WTC11 (cell line): Measurements from ENCODE around the gene EFCAB12. TPM values are rescaled to one million over a fixed set of nuclear protein-coding genes. Genes with fewer than 3 reads are reported as not detected.

ENCODE experiments used
- ATAC-seq: fragments of 200-7000 bp; cut with Tn5 transposase; 2 replicates; pipeline ENCODE4 v1.10.0; 2021; ENCODE audit warnings: mild to moderate bottlenecking, moderate library complexity
- CTCF ChIA-PET: fragments of 300-600 bp; sonication (Branson Sonifier 250); formaldehyde crosslinking; loops from one replicate; lab custom pipeline; 2021; ENCODE audit warnings: antibody characterized with exemption; lab: Charles Lee
- POLR2A ChIA-PET: fragments of 350-600 bp; sonication (Branson Sonifier 250); formaldehyde crosslinking; loops from one replicate; lab custom pipeline; 2021; ENCODE audit warnings: antibody characterized with exemption; lab: Charles Lee
- DNase-seq: peaks from one replicate; pipeline ENCODE4 v3.0.0; 2021; ENCODE audit warnings: low spot score
- H3K27ac Mint-ChIP-seq: 2 replicates; pipeline ENCODE4 v1.8.0; 2021; ENCODE audit warnings: mixed read lengths
- H3K27me3 Mint-ChIP-seq: 2 replicates; pipeline ENCODE4 v1.8.0; 2021; ENCODE audit warnings: low read depth, mild to moderate bottlenecking, moderate library complexity, mixed read lengths
- H3K36me3 Mint-ChIP-seq: 2 replicates; pipeline ENCODE4 v1.8.0; 2021; ENCODE audit warnings: mixed read lengths
- H3K4me1 Mint-ChIP-seq: 2 replicates; pipeline ENCODE4 v1.8.0; 2022; ENCODE audit warnings: mixed read lengths
- H3K4me3 Mint-ChIP-seq: 2 replicates; pipeline ENCODE4 v1.8.0; 2021; ENCODE audit warnings: mild to moderate bottlenecking, moderate library complexity, mixed read lengths
- H3K9me3 Mint-ChIP-seq: 2 replicates; pipeline ENCODE4 v1.8.0; 2021; ENCODE audit warnings: mixed read lengths
- AFF4 ChIP-seq: sonication (generic); formaldehyde crosslinking; IDR thresholded peaks from 2 replicates; pipeline ENCODE4 v1.8.1; 2023; ENCODE audit warnings: mild to moderate bottlenecking, missing genetic modification reagents, borderline replicate concordance
- ATF1 ChIP-seq: sonication (generic); formaldehyde crosslinking; IDR thresholded peaks from 2 replicates; pipeline ENCODE4 v1.8.1; 2023; ENCODE audit warnings: mild to moderate bottlenecking, moderate library complexity, missing genetic modification reagents
- ATF2 ChIP-seq: sonication (generic); formaldehyde crosslinking; IDR thresholded peaks from 2 replicates; pipeline ENCODE4 v1.8.1; 2022; ENCODE audit warnings: low read depth, missing genetic modification reagents, borderline replicate concordance
- ATF3 ChIP-seq: sonication (generic); formaldehyde crosslinking; conservative IDR thresholded peaks from 2 replicates; pipeline ENCODE4 v1.8.1; 2022; ENCODE audit warnings: mild to moderate bottlenecking, missing genetic modification reagents
- CBFB ChIP-seq: sonication (generic); formaldehyde crosslinking; IDR thresholded peaks from 2 replicates; pipeline ENCODE4 v1.8.1; 2022; ENCODE audit warnings: mild to moderate bottlenecking, low read depth, missing genetic modification reagents
- CREB1 ChIP-seq: sonication (generic); formaldehyde crosslinking; IDR thresholded peaks from 2 replicates; pipeline ENCODE4 v1.8.0; 2023; ENCODE audit warnings: mild to moderate bottlenecking, missing genetic modification reagents
- CTCF ChIP-seq: fragments of 200-600 bp; IDR thresholded peaks from 2 replicates; pipeline ENCODE4 v1.8.0; 2022; ENCODE audit warnings: antibody characterized with exemption
- E2F1 ChIP-seq: sonication (generic); formaldehyde crosslinking; IDR thresholded peaks from 2 replicates; pipeline ENCODE4 v1.8.0; 2022; ENCODE audit warnings: mild to moderate bottlenecking, missing genetic modification reagents
- ERG ChIP-seq: fragments of 250-450 bp; sonication (Bioruptor Pico); IDR thresholded peaks from 2 replicates; pipeline ENCODE4 v1.8.0; 2021; ENCODE audit warnings: mild to moderate bottlenecking
- FOXP1 ChIP-seq: sonication (generic); formaldehyde crosslinking; IDR thresholded peaks from 2 replicates; pipeline ENCODE4 v1.8.0; 2022; ENCODE audit warnings: missing genetic modification reagents, mild to moderate bottlenecking, moderate library complexity, borderline replicate concordance
- GTF2I ChIP-seq: fragments of 250-450 bp; sonication (Bioruptor Pico); conservative IDR thresholded peaks from 2 replicates; pipeline ENCODE4 v1.4.0; 2021; ENCODE audit warnings: mild to moderate bottlenecking
- HMGA2 ChIP-seq: fragments of 250-450 bp; sonication (Bioruptor Pico); IDR thresholded peaks from 2 replicates; pipeline ENCODE4 v1.4.0; 2021; ENCODE audit warnings: mild to moderate bottlenecking, moderate library complexity
- JAZF1 ChIP-seq: fragments of 250-450 bp; sonication (Bioruptor Pico); IDR thresholded peaks from 2 replicates; pipeline ENCODE4 v1.9.0; 2021; ENCODE audit warnings: moderate library complexity, mild to moderate bottlenecking, inconsistent platforms
- MYBL2 ChIP-seq: sonication (generic); formaldehyde crosslinking; IDR thresholded peaks from 2 replicates; pipeline ENCODE4 v1.8.1; 2023; ENCODE audit warnings: mild to moderate bottlenecking, moderate library complexity, missing genetic modification reagents
- NFATC4 ChIP-seq: fragments of 250-450 bp; sonication (Bioruptor Pico); IDR thresholded peaks from 2 replicates; pipeline ENCODE4 v1.9.0; 2021; ENCODE audit warnings: mild to moderate bottlenecking
- PRDM15 ChIP-seq: sonication (generic); formaldehyde crosslinking; IDR thresholded peaks from 2 replicates; pipeline ENCODE4 v1.8.0; 2022; ENCODE audit warnings: missing genetic modification reagents
- USF2 ChIP-seq: sonication (generic); formaldehyde crosslinking; IDR thresholded peaks from 2 replicates; pipeline ENCODE4 v1.8.1; 2023; ENCODE audit warnings: mild to moderate bottlenecking, missing genetic modification reagents, moderate library complexity
- ZNF121 ChIP-seq: sonication (generic); formaldehyde crosslinking; IDR thresholded peaks from 2 replicates; pipeline ENCODE4 v1.8.0; 2023; ENCODE audit warnings: missing genetic modification reagents
- total RNA-seq: library from RNA; stranded (reverse); gene quantifications from 3 replicates; pipeline ENCODE4 v1.2.3, GENCODE V29; 2021

EFCAB12 gene
- total RNA-seq, 1 experiment from 2014 or later: 0.20 TPM

- no peak overlapping the region for H3K4me3 Mint-ChIP-seq
- no peak for TF ChIP-seq ATF2 (CRISPR knock-in tag)
- TF ChIP-seq ATF1 (CRISPR knock-in tag): no peak
- TF ChIP-seq ATF3 (CRISPR knock-in tag): no peak
- TF ChIP-seq ERG (CRISPR knock-in tag): no peak
- TF ChIP-seq FOXP1 (CRISPR knock-in tag): no peak
- no peak for TF ChIP-seq CTCF
- no peak for TF ChIP-seq E2F1 (CRISPR knock-in tag)
- TF ChIP-seq USF2: no peak
- TF ChIP-seq NFATC4 (CRISPR knock-in tag): no peak
- no peak for TF ChIP-seq CBFB
- no peak for TF ChIP-seq JAZF1 (CRISPR knock-in tag)
- no peak for TF ChIP-seq ZNF121 (CRISPR knock-in tag)
- TF ChIP-seq CREB1 (CRISPR knock-in tag): no peak
- no peak for TF ChIP-seq PRDM15 (CRISPR knock-in tag)
- no peak for TF ChIP-seq AFF4 (CRISPR knock-in tag)
- TF ChIP-seq MYBL2 (CRISPR knock-in tag): no peak
- TF ChIP-seq GTF2I (CRISPR knock-in tag): no peak
- TF ChIP-seq HMGA2 (CRISPR knock-in tag): no peak
- ATAC-seq (no peak), DNase-seq (no peak)
- no peak overlapping the region for H3K27ac Mint-ChIP-seq
- H3K36me3 Mint-ChIP-seq: peaks cover 7% of the 10 kb centered on the region
- ChIA-PET CTCF (no interaction called here), POLR2A (no interaction called here)
- no peaks in the 10 kb centered on the region for H3K4me1 Mint-ChIP-seq
- H3K9me3 Mint-ChIP-seq: peaks cover 15% of the 10 kb centered on the region
- H3K27me3 Mint-ChIP-seq: peaks cover 2% of the 10 kb centered on the region; the same call in 1 of the 2 replicates
These were observed 49.5 kb downstream of the EFCAB12 start for GRCh38 chr3:129378949-129379348.
